HL-60 (cell line): Measurements from ENCODE around the gene MICAL2.

Experiments
- CTCF ChIP-seq: IDR thresholded peaks from one replicate; pipeline ENCODE4 v1.5.1; 2011; ENCODE audit warnings: low read length, control low read depth, inconsistent platforms; ENCODE audit not compliant: insufficient read depth
- GABPA ChIP-seq: IDR thresholded peaks from 2 replicates; pipeline ENCODE4 v1.6.1; 2012; ENCODE audit warnings: low read depth
- POLR2AphosphoS5 ChIP-seq: IDR thresholded peaks from 2 replicates; pipeline ENCODE4 v1.6.1; 2012; ENCODE audit warnings: low read depth
- REST ChIP-seq: IDR thresholded peaks from 2 replicates; pipeline ENCODE4 v1.6.1; 2012; ENCODE audit warnings: low read depth; ENCODE audit not compliant: insufficient replicate concordance
- SPI1 ChIP-seq: IDR thresholded peaks from 2 replicates; pipeline ENCODE4 v1.6.1; 2012; ENCODE audit warnings: low read depth, mild to moderate bottlenecking, borderline replicate concordance

- TF ChIP-seq CTCF = no peak
- no peak for TF ChIP-seq REST
- no peak for TF ChIP-seq GABPA
- no peak for TF ChIP-seq POLR2AphosphoS5
- TF ChIP-seq SPI1 = no peak
Observed at GRCh38 chr11:12266132-12266531, 155.7 kb downstream of the MICAL2 start.
